ENCODE results near the gene FRMPD3.
"Not testable (repeated sequence)": the region's sequence is repeated elsewhere in the genome, so short reads cannot be mapped to it uniquely, and the experiment has no call there.

FRMPD3 gene

GRCh38 chrX:107448998-107449835 is at the start of gene FRMPD3:
Gene FRMPD3, plus strand, starts transcription at chrX:107449652. Its CDS starts 76,937 bp downstream, at chrX:107526589.
- no peak for DNase-seq (ENCODE audit: low read depth in 2 of 3, low spot score in 2 of 3)

GRCh38 chrX:107420571-107420970 is 28.9 kb upstream of the FRMPD3 start:
- no peak for DNase-seq (ENCODE audit: low read depth in 2 of 3, low spot score in 2 of 3)

- no peak for DNase-seq (ENCODE audit: low read depth in 2 of 3, low spot score in 2 of 3)
Measured at GRCh38 chrX:107421337-107421861, 28.1 kb upstream of the FRMPD3 start.

- DNase-seq (ENCODE audit: low read depth in 2 of 3, low spot score in 2 of 3): no peak
Measured at GRCh38 chrX:107429090-107429489, 20.4 kb upstream of the FRMPD3 start.

- DNase-seq (ENCODE audit: low read depth in 2 of 3, low spot score in 2 of 3): no peak
Measured at GRCh38 chrX:107440187-107440586, 9.3 kb upstream of the FRMPD3 start.

GRCh38 chrX:107440692-107441091 is 8.8 kb upstream of the FRMPD3 start:
- DNase-seq (ENCODE audit: low read depth in 2 of 3, low spot score in 2 of 3): no peak

- DNase-seq (ENCODE audit: low read depth in 2 of 3, low spot score in 2 of 3): no peak
Measured at GRCh38 chrX:107442914-107443527, 6.4 kb upstream of the FRMPD3 start.

- no peak for DNase-seq (ENCODE audit: low read depth in 2 of 3, low spot score in 2 of 3)
Measured at GRCh38 chrX:107445146-107445545, 4.3 kb upstream of the FRMPD3 start.

- no peak for DNase-seq (ENCODE audit: low read depth in 2 of 3, low spot score in 2 of 3)
Measured at GRCh38 chrX:107445631-107446030, 3.8 kb upstream of the FRMPD3 start.

GRCh38 chrX:107447642-107448041 is 1.8 kb upstream of the FRMPD3 start:
- no peak for DNase-seq (ENCODE audit: low read depth in 2 of 3, low spot score in 2 of 3)

- DNase-seq (ENCODE audit: low read depth in 2 of 3, low spot score in 2 of 3): no peak
Measured at GRCh38 chrX:107448625-107448997, 841 bp upstream of the FRMPD3 start.

GRCh38 chrX:107450823-107451509 is 1.5 kb downstream of the FRMPD3 start:
- DNase-seq (ENCODE audit: low read depth in 2 of 3, low spot score in 2 of 3): no peak

- DNase-seq (ENCODE audit: low read depth in 2 of 3, low spot score in 2 of 3): no peak
Measured at GRCh38 chrX:107451731-107452130, 2.3 kb downstream of the FRMPD3 start.

- DNase-seq (ENCODE audit: low read depth in 2 of 3, low spot score in 2 of 3): no peak
Measured at GRCh38 chrX:107452581-107452980, 3.1 kb downstream of the FRMPD3 start.

GRCh38 chrX:107454302-107454701 is 4.8 kb downstream of the FRMPD3 start:
- DNase-seq (ENCODE audit: low read depth in 2 of 3, low spot score in 2 of 3): no peak

GRCh38 chrX:107457289-107457688 is 7.8 kb downstream of the FRMPD3 start:
- DNase-seq (ENCODE audit: low read depth in 2 of 3, low spot score in 2 of 3): no peak

- DNase-seq (ENCODE audit: low read depth in 2 of 3, low spot score in 2 of 3): no peak
Measured at GRCh38 chrX:107465932-107466620, 16.6 kb downstream of the FRMPD3 start.

GRCh38 chrX:107467271-107467670 is 17.8 kb downstream of the FRMPD3 start:
- no peak for DNase-seq (ENCODE audit: low read depth in 2 of 3, low spot score in 2 of 3)

GRCh38 chrX:107470198-107470597 is 20.7 kb downstream of the FRMPD3 start:
- DNase-seq (ENCODE audit: low read depth in 2 of 3, low spot score in 2 of 3): no peak

- DNase-seq (ENCODE audit: low read depth in 2 of 3, low spot score in 2 of 3): no peak
Measured at GRCh38 chrX:107470971-107471370, 21.5 kb downstream of the FRMPD3 start.

GRCh38 chrX:107471420-107471819 is 22.0 kb downstream of the FRMPD3 start:
- not testable (repeated sequence) for DNase-seq (ENCODE audit: low read depth in 2 of 3, low spot score in 2 of 3)

All from activated CD8-positive, alpha-beta memory T cell treated with anti-CD3 and anti-CD28 coated beads for 48 hours (primary cell).